HG03280 (cell line): ENCODE data around the gene EIF5B.

Source experiments
- ATAC-seq: cut with Tn5 transposase; IDR thresholded peaks from one replicate; pipeline ENCODE4 v1.9.1; 2021; ENCODE audit warnings: mild to moderate bottlenecking, moderate library complexity; ENCODE audit not compliant: unreplicated experiment

The EIF5B gene

GRCh38 chr2:99450199-99450598 lies 113.0 kb downstream of the EIF5B start:
- no peak for ATAC-seq
